Loucy (cell line): ENCODE measurements around the gene FGF2.

ENCODE experiments used
- H2AFZ ChIP-seq: fragments of 200-600 bp; sonication (generic); 2 replicates; pipeline ENCODE4 v1.6.0; 2016; ENCODE audit warnings: antibody characterized with exemption, mild to moderate bottlenecking, low read length, moderate library complexity
- H3F3A ChIP-seq: fragments of 200-600 bp; 2 replicates; pipeline ENCODE4 v1.6.0; 2016; ENCODE audit warnings: antibody characterized with exemption, low read depth, mild to moderate bottlenecking
- H3K27me3 ChIP-seq: fragments of 200-600 bp; sonication (generic); 2 replicates; pipeline ENCODE4 v1.6.1; 2014; ENCODE audit warnings: low read length, mild to moderate bottlenecking; ENCODE audit not compliant: insufficient read depth, poor library complexity, severe bottlenecking
- H3K36me3 ChIP-seq: fragments of 200-600 bp; sonication (generic); 2 replicates; pipeline ENCODE4 v1.6.1; 2016; ENCODE audit warnings: low read length; ENCODE audit not compliant: insufficient read depth
- H3K4me1 ChIP-seq: fragments of 200-600 bp; sonication (generic); 2 replicates; pipeline ENCODE4 v1.5.1; 2014; ENCODE audit warnings: low read length, mild to moderate bottlenecking; ENCODE audit not compliant: insufficient read depth, poor library complexity, severe bottlenecking
- H3K4me2 ChIP-seq: fragments of 200-600 bp; sonication (generic); 2 replicates; pipeline ENCODE4 v1.6.0; 2014; ENCODE audit warnings: antibody characterized with exemption, low read length, low read depth, mild to moderate bottlenecking; ENCODE audit not compliant: poor library complexity, severe bottlenecking
- H3K4me3 ChIP-seq: fragments of 200-600 bp; sonication (generic); 2 replicates; pipeline ENCODE4 v1.5.1; 2014; ENCODE audit warnings: low read length, mild to moderate bottlenecking, mixed read lengths; ENCODE audit not compliant: poor library complexity, severe bottlenecking
- H3K79me2 ChIP-seq: fragments of 200-600 bp; sonication (generic); 2 replicates; pipeline ENCODE4 v1.6.1; 2014; ENCODE audit warnings: low read length; ENCODE audit not compliant: insufficient read depth
- H3K9ac ChIP-seq: fragments of 200-600 bp; sonication (generic); 2 replicates; pipeline ENCODE4 v1.6.0; 2014; ENCODE audit warnings: mild to moderate bottlenecking, low read depth, low read length, moderate library complexity; ENCODE audit not compliant: poor library complexity, severe bottlenecking
- H3K9me2 ChIP-seq: fragments of 200-600 bp; sonication (generic); replicated peaks from 2 replicates; pipeline ENCODE4 v1.6.1; 2016; ENCODE audit warnings: low read depth, low read length, mixed read lengths
- H3K9me3 ChIP-seq: fragments of 200-600 bp; sonication (generic); 2 replicates; pipeline ENCODE4 v1.6.1; 2014; ENCODE audit warnings: mild to moderate bottlenecking, antibody characterized with exemption, low read length, low read depth; ENCODE audit not compliant: insufficient read depth
- H4K20me1 ChIP-seq: fragments of 200-600 bp; sonication (generic); 2 replicates; pipeline ENCODE4 v1.6.0; 2014; ENCODE audit warnings: antibody characterized with exemption, low read length, mild to moderate bottlenecking; ENCODE audit not compliant: insufficient read depth, poor library complexity, severe bottlenecking
- CTCF ChIP-seq: fragments of 200-600 bp; sonication (generic); conservative IDR thresholded peaks from 2 replicates; pipeline ENCODE4 v1.5.1; 2014; ENCODE audit warnings: mild to moderate bottlenecking, antibody characterized with exemption, low read length
- EZH2phosphoT487 ChIP-seq: fragments of 200-600 bp; IDR thresholded peaks from 2 replicates; pipeline ENCODE4 v1.6.1; 2018; ENCODE audit warnings: antibody characterized with exemption, mild to moderate bottlenecking, moderate library complexity, borderline replicate concordance

Gene FGF2

GRCh38 chr4:122921971-122922876, 95.6 kb downstream of the FGF2 start, which contains the start of gene NUDT6:
NUDT6 (minus strand) TSS chr4:122922597; CDS start chr4:122922572, 25 bp downstream.
- Histone ChIP-seq H3K4me2 (peak within 1 kb of the TSS; percentile 92), H3K9me2 (no peaks in the 10 kb centered on the region), H3K4me3 (peak within 1 kb of the TSS; percentile 97), H3K79me2 (peaks cover 53% of the 10 kb centered on the region), H3K27me3 (no peaks in the 10 kb centered on the region), H3K36me3 (no peaks in the 10 kb centered on the region), H3F3A (0 out of 2 replicates have a peak, but pooled peaks cover 3% of the 10 kb centered on the region), H3K4me1 (peaks cover 50% of the 10 kb centered on the region), H3K9ac (peak within 1 kb of the TSS; percentile 91), H2AFZ (peak within 1 kb of the TSS; percentile 100), H4K20me1 (peaks cover 12% of the 10 kb centered on the region), H3K9me3 (no peaks in the 10 kb centered on the region)
- TF ChIP-seq EZH2phosphoT487 (no peak), CTCF (no peak)

GRCh38 chr4:122922877-122923511, 96.4 kb downstream of the FGF2 start:
- H3K4me1 ChIP-seq, result peaks cover 57% of the 10 kb centered on the region
- H3K4me2 ChIP-seq, result peak overlapping the region; percentile 92
- no peaks in the 10 kb centered on the region for H3K36me3 ChIP-seq
- peak overlapping the region; percentile 97 for H3K4me3 ChIP-seq
- H3K9ac ChIP-seq, result peak overlapping the region; percentile 91
- TF ChIP-seq EZH2phosphoT487 (no peak), CTCF (no peak)
- peaks cover 12% of the 10 kb centered on the region for H4K20me1 ChIP-seq
- no peaks in the 10 kb centered on the region for H3K9me2 ChIP-seq
- H3K9me3 ChIP-seq, result no peaks in the 10 kb centered on the region
- H3K27me3 ChIP-seq, result no peaks in the 10 kb centered on the region
- H3K79me2 ChIP-seq, result peaks cover 59% of the 10 kb centered on the region
- 0 out of 2 replicates have a peak, but pooled peaks cover 3% of the 10 kb centered on the region for H3F3A ChIP-seq
- peak overlapping the region; percentile 100 for H2AFZ ChIP-seq

- no peak overlapping the region for H3K4me3 ChIP-seq
- peaks cover 22% of the 10 kb centered on the region; the same call in 1 of the 2 replicates for H3K36me3 ChIP-seq
- no peaks in the 10 kb centered on the region for H3K27me3 ChIP-seq
- H3K9ac ChIP-seq, result no peak overlapping the region
- no peak overlapping the region for H2AFZ ChIP-seq
- no peaks in the 10 kb centered on the region for H3F3A ChIP-seq
- H3K4me1 ChIP-seq, result peaks cover 42% of the 10 kb centered on the region
- H3K79me2 ChIP-seq, result peaks cover 39% of the 10 kb centered on the region
- no peak overlapping the region for H3K4me2 ChIP-seq
- no peaks in the 10 kb centered on the region for H3K9me2 ChIP-seq
- H4K20me1 ChIP-seq, result peaks cover 9% of the 10 kb centered on the region
- TF ChIP-seq EZH2phosphoT487, result no peak
- TF ChIP-seq CTCF, result no peak
- no peaks in the 10 kb centered on the region for H3K9me3 ChIP-seq
Observed at GRCh38 chr4:122928930-122929329, 102.3 kb downstream of the FGF2 start.
